Endothelial cell of umbilical vein (primary cell): ENCODE measurements around the gene SPAG16. TPM values are rescaled to one million over a fixed set of nuclear protein-coding genes. Genes with fewer than 3 reads are reported as not detected.
"Not testable (repeated sequence)": the region's sequence is repeated elsewhere in the genome, so short reads cannot be mapped to it uniquely, and the experiment has no call there.

Source experiments
- BruUV-seq: library from RNA; stranded (reverse); fragments of 400-500 nt; replicated peaks from 2 replicates; lab custom pipeline; 2021; lab: Mats Ljungman, UMichigan
- CTCF ChIA-PET: fragments of 300-600, 350-600 bp; sonication (Branson Sonifier 250); formaldehyde crosslinking; loops from one replicate; lab custom pipeline; 2021; ENCODE audit warnings: antibody characterized with exemption, inconsistent platforms; lab: Charles Lee
- POLR2A ChIA-PET: fragments of 300-600, 350-600 bp; sonication (Branson Sonifier 250); formaldehyde crosslinking; loops from one replicate; lab custom pipeline; 2021; ENCODE audit warnings: antibody characterized with exemption, inconsistent platforms; lab: Charles Lee
- DNase-seq: peaks from one replicate; pipeline ENCODE4 v3.0.0-alpha.2; 2011; ENCODE audit warnings: low read depth, low spot score
- FAIRE-seq: peaks from 2 replicates; lab custom pipeline; 2011; peaks lifted over from hg19 to GRCh38; lab: Jason Lieb, UNC
- H2AFZ ChIP-seq: 2 replicates; pipeline ENCODE4 v1.6.0; 2012; ENCODE audit warnings: low read depth, low read length, control low read depth, inconsistent platforms
- H3K27ac ChIP-seq: 2 replicates; pipeline ENCODE4 v1.5.1; 2011; ENCODE audit warnings: low read depth, mild to moderate bottlenecking, control low read depth, low read length, moderate library complexity; ENCODE audit not compliant: insufficient read depth
- H3K27me3 ChIP-seq, 2 experiments: 2 replicates each; pipeline versions ENCODE4 v1.6.0 to v1.6.1; 2011; ENCODE audit warnings: low read length in 2 of 2, mixed read lengths in 1 of 2; ENCODE audit not compliant: control insufficient read depth in 2 of 2, insufficient read depth in 2 of 2
- H3K36me3 ChIP-seq, 2 experiments: 2 replicates in 1 of 2; 3 replicates in 1 of 2; pipeline ENCODE4 v1.5.1; 2011; ENCODE audit warnings: low read length in 2 of 2, mild to moderate bottlenecking in 1 of 2, moderate library complexity in 1 of 2; ENCODE audit not compliant: control insufficient read depth in 2 of 2, insufficient read depth in 2 of 2; ENCODE audit errors: extremely low read depth in 1 of 2
- H3K4me1 ChIP-seq: 3 replicates; pipeline ENCODE4 v1.5.1; 2011; ENCODE audit warnings: mild to moderate bottlenecking, low read length; ENCODE audit not compliant: control insufficient read depth, insufficient read depth; ENCODE audit errors: extremely low read depth
- H3K4me2 ChIP-seq: 2 replicates; pipeline ENCODE4 v1.6.1; 2011; ENCODE audit warnings: low read length, control low read depth, mixed read lengths; ENCODE audit not compliant: insufficient read depth
- H3K4me3 ChIP-seq, 3 experiments: fragments of 200-600 bp in 1 of 3; sonication (generic), shearing (Covaris generic) in 1 of 3; replicated peaks in 1 of 3; 2 replicates each; pipeline ENCODE4 v1.5.1; 2011 to 2016; ENCODE audit warnings: control low read depth in 3 of 3, low read length in 3 of 3, mild to moderate bottlenecking in 2 of 3, inconsistent platforms in 1 of 3, low read depth in 1 of 3, moderate library complexity in 1 of 3; ENCODE audit not compliant: insufficient read depth in 1 of 3
- H3K79me2 ChIP-seq: 2 replicates; pipeline ENCODE4 v1.6.0; 2012; ENCODE audit warnings: low read length, inconsistent platforms; ENCODE audit not compliant: control insufficient read depth, insufficient read depth
- H3K9ac ChIP-seq: replicated peaks from 2 replicates; pipeline ENCODE3; 2011; ENCODE audit warnings: low read length, control low read depth; ENCODE audit not compliant: insufficient read depth; ENCODE audit errors: extremely low read depth
- H3K9me1 ChIP-seq: replicated peaks from 3 replicates; pipeline ENCODE4 v1.6.0; 2011; ENCODE audit warnings: mild to moderate bottlenecking, low read length; ENCODE audit not compliant: control insufficient read depth, insufficient read depth; ENCODE audit errors: extremely low read depth
- H3K9me3 ChIP-seq: replicated peaks from 2 replicates; pipeline ENCODE4 v1.5.1; 2012; ENCODE audit warnings: low read length, inconsistent platforms; ENCODE audit not compliant: control insufficient read depth, insufficient read depth
- H4K20me1 ChIP-seq: replicated peaks from 2 replicates; pipeline ENCODE3; 2011; ENCODE audit warnings: mild to moderate bottlenecking, low read length; ENCODE audit not compliant: control insufficient read depth, insufficient read depth; ENCODE audit errors: extremely low read depth
- CTCF ChIP-seq, 2 donors: IDR thresholded peaks; 1 replicate in 1 of 2; 2 replicates in 1 of 2; pipeline ENCODE4 v1.5.1; 2011; ENCODE audit warnings: low read length in 2 of 2, mild to moderate bottlenecking in 2 of 2, moderate library complexity in 2 of 2, control low read depth in 1 of 2, inconsistent platforms in 1 of 2, low read depth in 1 of 2; ENCODE audit not compliant: insufficient read depth in 1 of 2; ENCODE audit errors: extremely low read depth in 1 of 2
- EZH2 ChIP-seq: IDR thresholded peaks from 2 replicates; pipeline ENCODE4 v1.6.1; 2012; ENCODE audit warnings: borderline replicate concordance, low read depth, mild to moderate bottlenecking, moderate library complexity, low read length, inconsistent platforms; ENCODE audit not compliant: severe bottlenecking
- FOS ChIP-seq: IDR thresholded peaks from 2 replicates; pipeline ENCODE4 v1.6.1; 2011; ENCODE audit warnings: mild to moderate bottlenecking, low read length, moderate library complexity, borderline replicate concordance; ENCODE audit not compliant: insufficient read depth
- GATA2 ChIP-seq: IDR thresholded peaks from 2 replicates; pipeline ENCODE4 v1.7.0; 2011; ENCODE audit warnings: low read depth, mild to moderate bottlenecking, moderate library complexity, mixed read lengths, low read length; ENCODE audit not compliant: insufficient read length, insufficient read depth
- JUN ChIP-seq: IDR thresholded peaks from 2 replicates; pipeline ENCODE4 v1.6.1; 2011; ENCODE audit warnings: borderline replicate concordance, low read depth; ENCODE audit not compliant: insufficient read length, insufficient read depth
- MAX ChIP-seq: IDR thresholded peaks from 2 replicates; pipeline ENCODE4 v1.6.1; 2011; ENCODE audit not compliant: insufficient read depth, insufficient read length
- MYC ChIP-seq: IDR thresholded peaks from one replicate; pipeline ENCODE4 v1.6.1; 2011; ENCODE audit warnings: mild to moderate bottlenecking, low read depth, low read length
- POLR2A ChIP-seq: IDR thresholded peaks from 2 replicates; pipeline ENCODE4 v1.6.1; 2012; ENCODE audit warnings: low read depth, mild to moderate bottlenecking, control low read depth, low read length
- POLR2AphosphoS5 ChIP-seq: IDR thresholded peaks from 2 replicates; pipeline ENCODE4 v1.6.1; 2012; ENCODE audit warnings: low read depth, mild to moderate bottlenecking, control low read depth, low read length, moderate library complexity; ENCODE audit not compliant: insufficient read depth
- dilution Hi-C: fragments of 300-500 bp; cut with MboI; formaldehyde crosslinking; loops from one replicate; pipeline ENCODE4 v1.15.0; 2019; ENCODE audit warnings: low sequenced_read_pairs; ENCODE audit not compliant: extremely low pct_ligation_motif_present
- intact Hi-C: fragments of 100-400 bp; cut with micrococcal nuclease; formaldehyde crosslinking; loops from one replicate; pipeline ENCODE4 v1.10.0; 2022
- polyA plus RNA-seq, 4 experiments: library from polyadenylated mRNA; depleted of rRNA in 3 of 4; stranded (reverse) in 3 of 4; unstranded in 1 of 4; fragments of >200 nt; gene quantifications; 2 replicates each; pipeline versions ENCODE4 v1.2.1 to v1.2.3, GENCODE V29; 2011 to 2012; ENCODE audit warnings: missing spikeins in 1 of 4
- total RNA-seq: library from RNA; stranded (reverse); gene quantifications from 2 replicates; pipeline ENCODE4 v1.2.3, GENCODE V29; 2021

The SPAG16 gene
- total and polyA plus RNA-seq, 2 donors (not counting 3 experiments of a cell fraction or from before 2014, with no cell fraction given) = 4.0 to 7.7 TPM

- BruUV-seq = no TSS peak
These were observed 425.9 kb downstream of the SPAG16 start for GRCh38 chr2:213710164-213710563.

GRCh38 chr2:213718411-213718810 lies 434.1 kb downstream of the SPAG16 start:
- H3K9me1 ChIP-seq, dilution Hi-C loops, H3K27me3 ChIP-seq, H3K27ac ChIP-seq, H3K9me3 ChIP-seq, CTCF ChIA-PET, H3K4me2 ChIP-seq, H3K9ac ChIP-seq, H2AFZ ChIP-seq, DNase-seq, BruUV-seq, H3K4me3 ChIP-seq, H3K4me1 ChIP-seq, H3K79me2 ChIP-seq, POLR2A ChIA-PET, FAIRE-seq, intact Hi-C loops, H4K20me1 ChIP-seq, H3K36me3 ChIP-seq: not testable (repeated sequence)

More at GRCh38 chr2:213710164-213710563, 425.9 kb downstream of the SPAG16 start:
- DNase-seq (no peak), FAIRE-seq (no peak)
- Histone ChIP-seq H3K27me3 (no peaks in the 10 kb centered on the region), H3K4me2 (no peak overlapping the region), H3K27ac (no peak overlapping the region), H2AFZ (no peak overlapping the region), H3K79me2 (no peaks in the 10 kb centered on the region), H3K9me3 (no peaks in the 10 kb centered on the region), H4K20me1 (no peaks in the 10 kb centered on the region), H3K36me3 (no peaks in the 10 kb centered on the region), H3K4me3 (no peak overlapping the region), H3K9me1 (no peaks in the 10 kb centered on the region), H3K4me1 (no peaks in the 10 kb centered on the region), H3K9ac (no peak overlapping the region)
- dilution Hi-C loops (no loop called here), intact Hi-C loops (no loop called here)
- ChIA-PET POLR2A (no interaction called here), CTCF (no interaction called here)
- no peak for TF ChIP-seq GATA2
- TF ChIP-seq JUN = no peak
- TF ChIP-seq MYC = no peak
- TF ChIP-seq EZH2 = no peak
- TF ChIP-seq FOS = no peak
- TF ChIP-seq MAX = no peak
- TF ChIP-seq POLR2AphosphoS5 = no peak
- TF ChIP-seq CTCF (IDR thresholded peaks at IDR 0.05; ENCODE audit: extremely low read depth in 1 of 2, insufficient read depth in 1 of 2, low read depth in 1 of 2, low read length in 2 of 2) = no peak
- no peak for TF ChIP-seq POLR2A
